Measurements from ENCODE around the gene MSH4.
A peak's percentile ranks its signal among the peaks of the same experiment; 100 is the strongest.
"Not testable (repeated sequence)": the region's sequence is repeated elsewhere in the genome, so short reads cannot be mapped to it uniquely, and the experiment has no call there.

The MSH4 gene

GRCh38 chr1:75796376-75797272 is at the start of gene MSH4:
MSH4 (plus strand) TSS chr1:75796882; CDS start chr1:75796986, 104 bp downstream.
- peak; percentile 26 for DNase-seq (ENCODE audit: low read depth)

DNA sequence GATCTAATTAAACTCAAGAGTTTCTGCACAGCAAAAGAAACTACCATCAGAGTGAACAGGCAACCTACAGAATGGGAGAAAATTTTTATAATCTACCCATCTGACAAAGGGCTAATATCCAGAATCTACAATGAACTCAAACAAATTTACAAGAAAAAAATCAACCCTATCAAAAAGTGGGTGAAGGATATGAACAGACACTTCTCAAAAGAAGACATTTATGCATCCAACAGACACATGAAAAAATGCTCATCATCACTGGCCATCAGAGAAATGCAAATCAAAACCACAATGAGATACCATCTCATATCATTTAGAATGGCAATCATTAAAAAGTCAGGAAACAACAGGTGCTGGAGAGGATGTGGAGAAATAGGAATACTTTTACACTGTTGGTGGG is 39.5 kb upstream of the MSH4 start:
- not testable (repeated sequence) for DNase-seq (ENCODE audit: low read depth)

- DNase-seq (ENCODE audit: low read depth) = not testable (repeated sequence)
These were observed 38.1 kb upstream of the MSH4 start for GRCh38 chr1:75758543-75758942.

DNA sequence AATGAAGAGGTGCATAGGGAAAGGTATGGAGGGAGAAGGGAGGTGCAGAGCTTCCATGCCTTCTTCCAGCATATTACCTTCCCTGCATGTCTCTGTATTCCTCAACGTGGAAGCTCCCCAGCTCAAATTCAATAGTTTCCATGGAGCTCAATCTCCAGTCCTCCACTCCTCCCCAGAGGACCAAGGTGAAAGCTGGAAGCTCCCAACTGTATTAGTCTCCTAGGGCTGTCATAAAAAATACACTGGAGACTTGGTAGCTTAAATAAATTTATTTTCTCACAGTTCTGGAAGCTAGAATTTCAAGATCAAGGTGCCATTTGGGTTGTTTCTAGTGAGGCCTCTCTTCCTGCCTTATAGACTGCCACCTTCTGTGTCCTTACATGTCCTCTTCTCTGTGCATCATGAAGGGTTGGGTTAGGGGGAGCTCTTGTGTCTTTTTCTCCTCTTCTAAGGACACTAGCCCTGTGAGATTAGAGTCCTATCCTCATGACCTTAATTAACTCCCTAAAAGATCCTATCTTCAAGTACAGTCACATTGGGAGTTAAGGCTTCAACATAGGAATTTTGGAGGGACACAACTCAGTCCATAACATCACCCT is 32.5 kb upstream of the MSH4 start:
- no peak for DNase-seq (ENCODE audit: low read depth)

GRCh38 chr1:75765697-75766355 is 30.9 kb upstream of the MSH4 start:
- DNase-seq (ENCODE audit: low read depth) = no peak

DNA sequence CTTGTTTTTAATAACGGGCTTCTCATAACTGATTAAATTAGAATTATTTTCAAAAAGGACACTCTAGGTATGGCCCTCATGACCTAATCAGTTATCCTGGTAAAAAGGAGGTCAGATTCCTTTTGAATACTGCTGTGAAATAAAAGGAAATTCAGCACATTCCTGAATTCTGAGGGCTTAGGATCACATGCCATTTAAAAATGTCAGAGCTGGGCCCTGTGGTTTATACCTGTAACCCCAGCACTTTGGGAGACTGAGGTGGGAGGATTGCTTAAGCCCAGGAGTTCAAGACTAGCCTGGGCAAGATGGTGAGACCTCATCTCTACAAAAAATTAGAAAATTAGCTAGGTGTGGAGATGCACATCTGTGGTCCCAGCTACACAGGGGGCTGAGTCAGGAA is 28.7 kb upstream of the MSH4 start:
- no peak for DNase-seq (ENCODE audit: low read depth)

- no peak for DNase-seq (ENCODE audit: low read depth)
These were observed 25.9 kb upstream of the MSH4 start for GRCh38 chr1:75770761-75771160.

GRCh38 chr1:75771978-75772377 is 24.7 kb upstream of the MSH4 start:
- no peak for DNase-seq (ENCODE audit: low read depth)

DNA sequence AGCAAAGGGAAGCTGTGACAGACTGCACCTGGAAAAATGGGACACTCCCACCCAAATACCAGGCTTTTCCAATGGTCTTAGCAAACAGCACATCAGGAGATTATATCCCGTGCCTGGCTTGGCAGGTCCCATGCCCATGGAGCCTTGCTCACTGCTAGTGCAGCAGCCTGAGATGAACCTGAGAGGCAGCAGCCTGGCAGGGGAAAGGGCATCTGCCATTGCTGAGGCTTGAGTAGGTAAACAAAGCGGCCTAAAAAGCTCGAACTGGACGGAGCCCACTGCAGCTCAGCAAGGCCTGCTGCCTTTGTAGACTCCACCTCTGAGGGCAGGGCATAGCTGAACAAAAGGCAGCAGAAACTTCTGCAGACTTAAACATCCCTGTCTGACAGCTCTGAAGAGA is 18.9 kb upstream of the MSH4 start:
- not testable (repeated sequence) for DNase-seq (ENCODE audit: low read depth)

DNA sequence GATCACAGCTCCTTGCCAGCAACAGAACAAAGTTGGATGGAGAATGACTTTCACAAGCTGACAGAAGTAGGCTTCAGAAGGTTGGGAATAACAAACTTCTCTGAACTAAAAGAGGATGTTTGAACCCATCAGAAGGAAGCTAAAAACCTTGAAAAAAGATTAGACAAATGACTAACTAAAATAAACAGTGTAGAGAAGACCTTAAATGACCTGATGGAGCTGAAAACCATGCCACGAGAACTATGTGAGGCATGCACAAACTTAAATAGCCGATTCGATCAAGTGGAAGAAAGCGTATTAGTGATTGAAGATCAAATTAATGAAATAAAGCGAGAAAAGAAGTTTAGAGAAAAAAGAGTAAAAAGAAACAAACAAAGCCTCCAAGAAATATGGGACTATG is 18.0 kb upstream of the MSH4 start:
- DNase-seq (ENCODE audit: low read depth) = not testable (repeated sequence)

DNA sequence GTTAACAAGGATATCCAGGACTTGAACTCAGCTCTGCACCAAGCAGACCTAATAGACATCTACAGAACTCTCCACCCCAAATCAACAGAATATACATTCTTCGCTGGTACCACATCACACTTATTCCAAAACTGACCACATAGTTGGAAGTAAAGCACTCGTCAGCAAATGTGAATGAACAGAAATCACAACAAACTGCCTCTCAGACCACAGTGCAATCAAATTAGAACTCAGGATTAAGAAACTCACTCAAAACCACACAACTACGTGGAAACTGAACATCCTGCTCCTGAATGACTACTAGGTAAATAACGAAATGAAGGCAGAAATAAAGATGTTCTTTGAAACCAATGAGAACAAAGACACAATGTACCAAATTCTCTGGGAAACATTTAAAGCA is 16.5 kb upstream of the MSH4 start:
- DNase-seq (ENCODE audit: low read depth) = not testable (repeated sequence)

- not testable (repeated sequence) for DNase-seq (ENCODE audit: low read depth)
These were observed 12.8 kb upstream of the MSH4 start for GRCh38 chr1:75783920-75784319.

DNA sequence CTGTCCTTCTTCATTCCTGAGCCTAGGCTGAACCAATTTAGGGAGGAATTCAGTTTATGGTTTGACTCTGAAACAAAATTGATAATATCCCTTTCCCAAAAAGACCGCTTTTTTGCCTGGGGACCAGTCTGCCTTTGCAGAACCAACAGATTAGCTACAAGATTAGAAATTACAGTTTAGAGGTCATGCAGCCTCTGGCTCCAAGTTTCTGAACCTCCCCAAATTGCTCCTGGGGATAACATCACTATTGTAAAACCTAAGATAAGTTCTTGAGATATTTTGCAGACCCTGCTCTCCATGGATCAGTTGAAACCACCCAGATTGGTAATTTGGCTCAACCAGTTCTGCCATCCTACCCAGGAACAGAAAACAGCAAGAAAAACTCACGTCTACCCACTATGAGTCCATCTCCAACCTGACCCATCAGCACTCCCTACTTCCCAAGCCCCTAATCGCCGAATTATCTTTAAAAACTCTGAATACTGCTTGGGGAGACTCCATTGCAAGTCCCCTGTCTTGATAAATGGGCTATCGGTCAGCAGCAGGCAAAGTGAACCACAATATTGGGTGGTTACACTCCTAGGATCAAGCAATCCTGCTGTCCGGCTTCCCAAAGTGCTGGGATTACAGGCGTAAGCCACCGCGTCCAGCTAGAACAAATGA is 11.2 kb upstream of the MSH4 start:
- DNase-seq (ENCODE audit: low read depth) = no peak

GRCh38 chr1:75785983-75786853 is 10.5 kb upstream of the MSH4 start, which contains the start of gene RABGGTB:
RABGGTB (plus strand) TSS chr1:75786256; CDS start chr1:75786272, 16 bp downstream.
- peak; percentile 88 for DNase-seq (ENCODE audit: low read depth)

GRCh38 chr1:75786901-75787493 is 9.7 kb upstream of the MSH4 start:
- DNase-seq (ENCODE audit: low read depth) = no peak

- no peak for DNase-seq (ENCODE audit: low read depth)
These were observed 9.2 kb upstream of the MSH4 start for GRCh38 chr1:75787524-75787923.

- no peak for DNase-seq (ENCODE audit: low read depth)
These were observed 6.7 kb upstream of the MSH4 start for GRCh38 chr1:75789988-75790387.

DNA sequence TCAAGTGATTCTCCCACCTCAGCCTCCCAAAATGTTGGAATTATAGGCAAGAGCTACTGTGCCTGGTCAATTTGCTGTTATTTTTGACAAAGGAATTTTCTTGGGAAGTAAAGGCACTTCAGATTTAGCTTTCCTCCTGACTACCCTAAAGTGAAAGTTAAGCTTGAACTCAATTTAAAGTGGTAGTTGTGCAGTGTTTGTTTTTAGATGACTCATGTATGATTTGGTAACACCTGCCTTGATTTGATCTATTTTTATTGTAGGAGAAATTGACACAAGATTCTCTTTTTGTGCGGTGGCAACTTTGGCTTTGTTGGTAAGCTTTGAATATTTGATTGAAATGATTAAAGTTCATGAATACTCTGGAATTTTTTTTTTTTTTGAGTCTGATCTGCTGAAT is 5.7 kb upstream of the MSH4 start:
- DNase-seq (ENCODE audit: low read depth) = no peak

DNA sequence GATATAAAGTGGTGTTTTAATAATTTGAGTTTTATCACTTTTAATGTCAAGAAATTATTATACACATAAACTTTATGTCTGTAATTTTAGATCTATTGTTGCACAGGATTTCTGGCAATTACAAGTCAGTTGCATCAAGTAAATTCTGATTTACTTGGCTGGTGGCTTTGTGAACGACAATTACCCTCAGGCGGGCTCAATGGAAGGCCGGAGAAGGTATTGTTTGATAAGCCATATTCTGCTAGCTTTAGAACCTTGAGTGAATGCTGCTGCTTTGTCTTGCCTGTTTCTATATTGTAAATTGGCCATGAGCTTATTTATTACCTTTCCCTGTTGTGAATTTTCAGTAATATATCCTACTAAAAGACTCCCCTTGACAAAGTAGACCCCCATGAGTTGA is 4.6 kb upstream of the MSH4 start:
- DNase-seq (ENCODE audit: low read depth) = no peak

- no peak for DNase-seq (ENCODE audit: low read depth)
These were observed 2.3 kb upstream of the MSH4 start for GRCh38 chr1:75794382-75794781.

DNA sequence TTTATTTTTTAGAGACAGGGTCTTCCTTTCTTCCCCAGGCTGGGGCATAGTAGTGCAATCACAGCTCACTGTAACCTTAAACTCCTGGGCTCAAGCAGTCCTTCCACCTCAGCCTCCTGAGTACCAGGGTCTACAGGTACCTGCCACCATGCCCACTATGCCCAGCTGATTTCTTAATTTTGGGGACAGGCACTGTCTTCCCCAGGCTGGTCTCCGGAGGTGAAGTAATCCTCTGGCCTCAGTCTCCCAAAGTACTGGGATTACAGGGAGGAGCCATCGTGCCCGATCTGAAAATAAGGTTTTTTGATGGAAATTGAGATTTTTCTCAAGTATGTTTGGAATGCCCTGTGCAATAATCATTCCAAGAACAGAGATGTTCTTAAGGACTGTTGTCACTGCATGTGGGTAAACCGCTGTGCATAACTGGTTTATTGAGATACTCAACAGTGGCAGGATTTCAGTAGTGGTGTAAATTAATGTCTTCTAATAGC is 934 bp upstream of the MSH4 start:
- no peak for DNase-seq (ENCODE audit: low read depth)
